ENCODE data around the gene PITX3.

PITX3 gene

GRCh38 chr10:102235598-102235920, 5.8 kb downstream of the PITX3 start:
- H3K4me3 ChIP-seq (ENCODE audit: low read depth, low read length), result no peak overlapping the region

GRCh38 chr10:102234888-102235597, 6.3 kb downstream of the PITX3 start:
- Histone ChIP-seq H3K4me3 (ENCODE audit: low read depth, low read length) (no peak overlapping the region), H3K36me3 (replicated peaks) (no peaks in the 10 kb centered on the region), H3K27me3 (replicated peaks) (peaks cover 3% of the 10 kb centered on the region), H3K27ac (no peak overlapping the region)
- DNase-seq, result no peak
- TF ChIP-seq CTCF (IDR thresholded peaks at IDR 0.05; ENCODE audit: low read depth, low read length, missing control alignments), result no peak
- in situ Hi-C loops (cut with HindIII; ENCODE audit: low pct_ligation_motif_present, low sequenced_read_pairs), result no loop called here

More at GRCh38 chr10:102235598-102235920, 5.8 kb downstream of the PITX3 start:
- no peak for TF ChIP-seq CTCF (IDR thresholded peaks at IDR 0.05; ENCODE audit: low read depth, low read length, missing control alignments)
- in situ Hi-C loops (cut with HindIII; ENCODE audit: low pct_ligation_motif_present, low sequenced_read_pairs), result no loop called here
- Histone ChIP-seq H3K27me3 (replicated peaks) (peaks cover 7% of the 10 kb centered on the region), H3K27ac (no peak overlapping the region), H3K36me3 (replicated peaks) (no peaks in the 10 kb centered on the region)
- no peak for DNase-seq

- no peak for TF ChIP-seq CTCF (IDR thresholded peaks at IDR 0.05; ENCODE audit: low read depth, low read length, missing control alignments)
- Histone ChIP-seq H3K27me3 (replicated peaks) (no peaks in the 10 kb centered on the region), H3K4me3 (ENCODE audit: low read depth, low read length) (no peak overlapping the region), H3K27ac (no peak overlapping the region), H3K36me3 (replicated peaks) (no peaks in the 10 kb centered on the region)
- in situ Hi-C loops (cut with HindIII; ENCODE audit: low pct_ligation_motif_present, low sequenced_read_pairs), result no loop called here
- DNase-seq, result no peak
These were observed 7.3 kb downstream of the PITX3 start for GRCh38 chr10:102233997-102234396.

GRCh38 chr10:102231357-102232318, 9.7 kb downstream of the PITX3 start:
- peak; percentile 90 for TF ChIP-seq CTCF (IDR thresholded peaks at IDR 0.05; ENCODE audit: low read depth, low read length, missing control alignments)
- DNase-seq, result no peak
- Histone ChIP-seq H3K36me3 (replicated peaks) (no peaks in the 10 kb centered on the region), H3K4me3 (ENCODE audit: low read depth, low read length) (peak overlapping the region; percentile 47), H3K27ac (no peak overlapping the region), H3K27me3 (replicated peaks) (peaks cover 4% of the 10 kb centered on the region)
- in situ Hi-C loops (cut with HindIII; ENCODE audit: low pct_ligation_motif_present, low sequenced_read_pairs), result no loop called here

GRCh38 chr10:102230861-102231356, 10.4 kb downstream of the PITX3 start:
- no peak for DNase-seq
- Histone ChIP-seq H3K4me3 (ENCODE audit: low read depth, low read length) (peak overlapping the region; percentile 47), H3K36me3 (replicated peaks) (no peaks in the 10 kb centered on the region), H3K27ac (no peak overlapping the region), H3K27me3 (replicated peaks) (peaks cover 4% of the 10 kb centered on the region)
- in situ Hi-C loops (cut with HindIII; ENCODE audit: low pct_ligation_motif_present, low sequenced_read_pairs), result no loop called here
- peak; percentile 49 for TF ChIP-seq CTCF (IDR thresholded peaks at IDR 0.05; ENCODE audit: low read depth, low read length, missing control alignments)

All from brain microvascular endothelial cell (primary cell).